Measurements from ENCODE around the gene SELE.
"Not testable (repeated sequence)": the region's sequence is repeated elsewhere in the genome, so short reads cannot be mapped to it uniquely, and the experiment has no call there.

The SELE gene

GRCh38 chr1:169696273-169697100 lies 37.4 kb downstream of the SELE start:
- no peak overlapping the region for H3K4me3 ChIP-seq (ENCODE audit: low read depth, low read length)
- no peak for TF ChIP-seq CTCF (IDR thresholded peaks at IDR 0.05; ENCODE audit: low read depth, low read length)

- H3K4me3 ChIP-seq (ENCODE audit: low read depth, low read length): no peak overlapping the region
- TF ChIP-seq CTCF (IDR thresholded peaks at IDR 0.05; ENCODE audit: low read depth, low read length): no peak
These were observed 39.4 kb downstream of the SELE start for GRCh38 chr1:169694304-169695075.

- no peak for TF ChIP-seq CTCF (IDR thresholded peaks at IDR 0.05; ENCODE audit: low read depth, low read length)
- H3K4me3 ChIP-seq (ENCODE audit: low read depth, low read length): no peak overlapping the region
These were observed 41.0 kb downstream of the SELE start for GRCh38 chr1:169692756-169693460.

GRCh38 chr1:169690489-169690888 lies 43.4 kb downstream of the SELE start:
- TF ChIP-seq CTCF (IDR thresholded peaks at IDR 0.05; ENCODE audit: low read depth, low read length): no peak
- no peak overlapping the region for H3K4me3 ChIP-seq (ENCODE audit: low read depth, low read length)

- H3K4me3 ChIP-seq (ENCODE audit: low read depth, low read length): no peak overlapping the region
- TF ChIP-seq CTCF (IDR thresholded peaks at IDR 0.05; ENCODE audit: low read depth, low read length): no peak
These were observed 44.5 kb downstream of the SELE start for GRCh38 chr1:169689395-169689794.

- not testable (repeated sequence) for H3K4me3 ChIP-seq (ENCODE audit: low read depth, low read length)
These were observed 45.5 kb downstream of the SELE start for GRCh38 chr1:169688377-169688776.

GRCh38 chr1:169683661-169684060 lies 50.2 kb downstream of the SELE start:
- TF ChIP-seq CTCF (IDR thresholded peaks at IDR 0.05; ENCODE audit: low read depth, low read length): no peak
- H3K4me3 ChIP-seq (ENCODE audit: low read depth, low read length): no peak overlapping the region

GRCh38 chr1:169683168-169683567 lies 50.7 kb downstream of the SELE start:
- H3K4me3 ChIP-seq (ENCODE audit: low read depth, low read length): not testable (repeated sequence)

Data from WI38 (cell line).